HG03196 (cell line): ENCODE measurements around the gene COL23A1.
"Not testable (repeated sequence)": the region's sequence is repeated elsewhere in the genome, so short reads cannot be mapped to it uniquely, and the experiment has no call there.

Source experiments
- ATAC-seq: cut with Tn5 transposase; IDR thresholded peaks from one replicate; pipeline ENCODE4 v1.9.1; 2021; ENCODE audit not compliant: unreplicated experiment

The COL23A1 gene

GRCh38 chr5:178589180-178590140 is 733 bp downstream of the COL23A1 start:
- no peak for ATAC-seq

GRCh38 chr5:178588769-178589168 is 1.4 kb downstream of the COL23A1 start:
- no peak for ATAC-seq

GRCh38 chr5:178587763-178588611 is 2.2 kb downstream of the COL23A1 start:
- ATAC-seq: no peak

GRCh38 chr5:178586396-178586795 is 3.8 kb downstream of the COL23A1 start:
- ATAC-seq: no peak

- ATAC-seq: not testable (repeated sequence)
Measured at GRCh38 chr5:178585421-178585820, 4.8 kb downstream of the COL23A1 start.

- ATAC-seq: no peak
Measured at GRCh38 chr5:178583279-178583678, 6.9 kb downstream of the COL23A1 start.

- no peak for ATAC-seq
Measured at GRCh38 chr5:178582291-178582690, 7.9 kb downstream of the COL23A1 start.

GRCh38 chr5:178581621-178582020 is 8.6 kb downstream of the COL23A1 start:
- ATAC-seq: no peak

GRCh38 chr5:178580271-178580955 is 9.8 kb downstream of the COL23A1 start:
- no peak for ATAC-seq

- no peak for ATAC-seq
Measured at GRCh38 chr5:178577944-178578343, 12.2 kb downstream of the COL23A1 start.

- ATAC-seq: no peak
Measured at GRCh38 chr5:178577376-178577839, 12.8 kb downstream of the COL23A1 start.

GRCh38 chr5:178576591-178577351 is 13.4 kb downstream of the COL23A1 start:
- no peak for ATAC-seq

- ATAC-seq: no peak
Measured at GRCh38 chr5:178573216-178573615, 17.0 kb downstream of the COL23A1 start.

- no peak for ATAC-seq
Measured at GRCh38 chr5:178572617-178573016, 17.6 kb downstream of the COL23A1 start.

GRCh38 chr5:178569485-178569884 is 20.7 kb downstream of the COL23A1 start:
- ATAC-seq: no peak

GRCh38 chr5:178564811-178565550 is 25.2 kb downstream of the COL23A1 start:
- ATAC-seq: no peak

- ATAC-seq: no peak
Measured at GRCh38 chr5:178564397-178564796, 25.8 kb downstream of the COL23A1 start.

- ATAC-seq: no peak
Measured at GRCh38 chr5:178563621-178564020, 26.6 kb downstream of the COL23A1 start.

GRCh38 chr5:178561746-178562264 is 28.4 kb downstream of the COL23A1 start:
- ATAC-seq: no peak
